ENCODE data around the gene SMARCB1. TPM values are rescaled to one million over a fixed set of nuclear protein-coding genes. Genes with fewer than 3 reads are reported as not detected.

The SMARCB1 gene
- total and polyA plus RNA-seq, 2 of the 4 experiments (the other 2 are of a cell fraction): 110 to 159 TPM

DNA sequence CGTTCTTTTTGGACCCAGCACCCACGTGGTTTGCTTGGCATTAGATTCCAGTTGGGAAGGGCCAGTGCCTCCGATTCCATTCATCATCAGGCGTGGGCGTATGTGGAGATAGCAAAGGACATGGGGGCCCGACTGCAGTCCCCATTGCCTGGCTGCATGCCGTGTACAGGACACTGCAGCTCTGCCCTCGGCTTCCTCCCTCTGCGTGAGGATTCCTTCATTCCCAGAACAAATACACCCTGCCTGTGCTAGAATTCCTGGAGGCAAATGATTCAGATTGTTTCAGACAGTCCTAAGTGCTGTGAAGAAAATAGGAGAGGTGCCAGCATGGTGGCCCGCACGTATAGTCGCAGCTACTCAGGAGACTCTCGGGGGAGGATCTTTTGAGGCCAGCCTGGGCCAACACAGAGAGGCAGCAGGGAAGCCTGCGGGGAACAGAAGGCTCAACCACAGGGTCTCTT, 36.6 kb downstream of the SMARCB1 start:
- H4K20me1 ChIP-seq (ENCODE audit: insufficient read depth, low read length): no peaks in the 10 kb centered on the region
- ATAC-seq (ENCODE audit: low read depth) (no peak), DNase-seq (no peak)
- peaks cover 19% of the 10 kb centered on the region for H3K9me1 ChIP-seq (ENCODE audit: insufficient read depth, low read length)
- no peak overlapping the region for H3K27ac ChIP-seq (ENCODE audit: insufficient read depth, low read length)
- peaks cover 77% of the 10 kb centered on the region for H3K36me3 ChIP-seq (ENCODE audit: control insufficient read depth, insufficient read depth, low read length)
- TF ChIP-seq, protein P1, sequence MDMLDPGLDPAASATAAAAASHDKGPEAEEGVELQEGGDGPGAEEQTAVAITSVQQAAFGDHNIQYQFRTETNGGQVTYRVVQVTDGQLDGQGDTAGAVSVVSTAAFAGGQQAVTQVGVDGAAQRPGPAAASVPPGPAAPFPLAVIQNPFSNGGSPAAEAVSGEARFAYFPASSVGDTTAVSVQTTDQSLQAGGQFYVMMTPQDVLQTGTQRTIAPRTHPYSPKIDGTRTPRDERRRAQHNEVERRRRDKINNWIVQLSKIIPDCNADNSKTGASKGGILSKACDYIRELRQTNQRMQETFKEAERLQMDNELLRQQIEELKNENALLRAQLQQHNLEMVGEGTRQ (IDR thresholded peaks at IDR 0.05; ENCODE audit: low read depth, low read length): no peak
- TF ChIP-seq FOS (IDR thresholded peaks at IDR 0.05; ENCODE audit: low read depth, low read length): no peak
- no peaks in the 10 kb centered on the region for H3K27me3 ChIP-seq (ENCODE audit: control insufficient read depth, insufficient read depth, low read length)
- no peak overlapping the region for H3K4ac ChIP-seq (ENCODE audit: low read depth, low read length)
- no TSS peak for BruUV-seq (replicated peaks)
- H2AFZ ChIP-seq (replicated peaks; ENCODE audit: low read length, poor library complexity): no peak overlapping the region
- no peak overlapping the region for H3K4me3 ChIP-seq (ENCODE audit: insufficient read depth, low read depth, low read length)
- POLR2A ChIA-PET (ENCODE audit: unreplicated experiment): no interaction called here
- no peak overlapping the region for H3K56ac ChIP-seq (ENCODE audit: extremely low read depth, insufficient read depth, low read length)
- no peak overlapping the region for H2BK20ac ChIP-seq (ENCODE audit: low read depth, low read length)
- no peak overlapping the region for H3K14ac ChIP-seq (replicated peaks; ENCODE audit: low read depth, low read length)
- no peak overlapping the region for H2AK9ac ChIP-seq (replicated peaks; ENCODE audit: low read depth, low read length, poor library complexity)
- H3K18ac ChIP-seq (ENCODE audit: low read depth, low read length): no peak overlapping the region
- intact Hi-C loops (cut with micrococcal nuclease): no loop called here
- no peaks in the 10 kb centered on the region for H3K9me3 ChIP-seq (ENCODE audit: control insufficient read depth, insufficient read depth, low read length)
- H3K4me1 ChIP-seq (ENCODE audit: control insufficient read depth, insufficient read depth, low read length): peaks cover 7% of the 10 kb centered on the region; the same call in 1 of the 2 replicates
- H4K8ac ChIP-seq (ENCODE audit: low read depth in 2 of 2, low read length in 2 of 2): no peak overlapping the region
- no peak overlapping the region for H3K23ac ChIP-seq (ENCODE audit: low read depth, low read length)
- dilution Hi-C loops (cut with HindIII; ENCODE audit: low sequenced_read_pairs, unreplicated experiment): no loop called here
- H2BK120ac ChIP-seq (ENCODE audit: low read depth, low read length): no peak overlapping the region
- 94% methylated on average over 6 of the region's 14 CpGs; no CpG with 5 or more reads in 1 of the 2 experiments for WGBS, 2 experiments (ENCODE audit: extremely low coverage in 2 of 2, insufficient read length in 1 of 2)
- no peak overlapping the region for H2BK5ac ChIP-seq (ENCODE audit: low read depth, low read length, poor library complexity, severe bottlenecking)
- no peak overlapping the region for H3K4me2 ChIP-seq (ENCODE audit: low read depth, low read length)
- peaks cover 3 to 39% of the 10 kb centered on the region in 2 experiments; a peak in 2 of 4 replicates for H3K79me1 ChIP-seq (ENCODE audit: low read depth in 1 of 2, low read length in 2 of 2)
- H2AK5ac ChIP-seq (ENCODE audit: low read depth, low read length): no peak overlapping the region
- H4K5ac ChIP-seq (ENCODE audit: low read depth, low read length): no peak overlapping the region
- in situ Hi-C loops (cut with MboI; ENCODE audit: low sequenced_read_pairs): no loop called here
- H2BK15ac ChIP-seq (ENCODE audit: low read depth, low read length): no peak overlapping the region
- no peak overlapping the region for H3K9ac ChIP-seq (ENCODE audit: low read depth, low read length)
- H4K91ac ChIP-seq (ENCODE audit: insufficient read depth, low read depth, low read length): no peak overlapping the region
- CTCF ChIA-PET: no interaction called here
